Activated CD4-positive, alpha-beta T cell treated with anti-CD3 and anti-CD28 coated beads for 48 hours (primary cell): ENCODE results near the gene NBEAL2.
A peak's percentile ranks its signal among the peaks of the same experiment; 100 is the strongest.

Source experiments
- DNase-seq: peaks from one replicate; pipeline ENCODE4 v3.0.0-alpha.2; 2020

The NBEAL2 gene

GRCh38 chr3:46978985-46979944 lies at the start of gene NBEAL2:
Gene NBEAL2 (plus strand): TSS chr3:46979666. CDS start chr3:46979862, 196 bp downstream.
- DNase-seq: peak; percentile 98

DNA sequence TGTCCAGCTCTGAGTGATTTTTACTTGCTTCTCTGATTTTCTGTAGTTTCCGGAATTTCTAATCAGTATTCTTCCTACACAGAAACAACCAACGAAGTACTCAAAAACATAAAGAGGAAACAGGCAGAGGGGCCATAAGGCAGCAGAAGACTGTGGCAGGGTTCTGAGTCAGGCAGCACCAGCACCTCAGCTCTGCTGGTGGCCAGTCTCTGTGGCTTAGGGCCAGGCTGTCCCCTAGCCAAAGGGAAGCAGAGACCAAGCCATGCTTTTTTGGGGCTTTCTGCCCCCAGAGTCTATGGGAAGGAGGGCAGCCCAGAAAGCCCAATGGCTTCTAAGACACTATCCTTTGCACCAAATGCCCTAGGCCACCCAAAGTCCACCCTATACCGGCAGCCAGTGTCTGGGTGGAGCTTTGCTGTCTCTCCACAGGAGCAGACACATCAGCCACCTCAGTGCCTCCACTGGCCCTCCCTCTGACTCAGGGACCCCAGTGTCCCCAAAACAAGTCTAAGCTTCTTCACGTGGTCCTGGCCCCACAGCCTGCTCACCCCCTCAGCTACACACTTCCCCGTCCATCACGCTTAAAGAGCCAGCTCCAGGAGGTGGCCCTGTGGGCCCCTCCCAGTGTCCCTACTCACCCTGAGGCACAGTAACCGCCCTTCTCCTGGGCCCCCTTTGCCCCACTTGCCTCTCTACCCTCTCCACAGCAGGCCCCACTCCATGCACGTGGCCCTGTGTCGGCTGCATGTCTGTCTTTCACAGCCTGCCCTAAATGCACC lies 49.1 kb upstream of the NBEAL2 start:
- DNase-seq: no peak

DNA sequence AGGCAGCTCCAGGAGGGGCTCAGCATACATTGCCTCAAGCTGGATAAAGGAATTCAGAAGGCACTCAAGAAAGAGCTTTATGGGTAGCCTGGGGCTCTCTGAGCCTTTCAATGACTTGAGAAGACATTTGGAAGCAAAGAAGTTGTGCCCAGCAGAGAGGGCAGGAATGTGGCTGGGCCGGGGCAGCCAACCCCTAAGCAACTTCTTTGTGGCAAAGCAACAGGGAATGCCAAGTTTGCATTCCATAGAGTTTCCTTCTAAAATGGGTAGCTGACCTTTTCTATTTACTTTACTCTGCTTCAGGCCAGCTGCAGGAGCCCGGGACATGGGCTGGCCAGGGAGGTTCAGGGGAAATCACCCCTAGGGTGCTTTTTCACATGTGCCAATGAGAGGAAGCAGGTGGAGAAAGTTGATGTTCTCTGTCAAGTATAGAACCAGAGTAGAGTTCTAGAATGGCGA lies 48.5 kb upstream of the NBEAL2 start:
- DNase-seq: no peak

- no peak for DNase-seq
Measured at GRCh38 chr3:46931631-46932331, 47.7 kb upstream of the NBEAL2 start.

GRCh38 chr3:46932455-46933225 lies 46.8 kb upstream of the NBEAL2 start:
- DNase-seq: no peak

- no peak for DNase-seq
Measured at GRCh38 chr3:46933261-46933660, 46.2 kb upstream of the NBEAL2 start.

- no peak for DNase-seq
Measured at GRCh38 chr3:46934072-46934471, 45.4 kb upstream of the NBEAL2 start.

DNA sequence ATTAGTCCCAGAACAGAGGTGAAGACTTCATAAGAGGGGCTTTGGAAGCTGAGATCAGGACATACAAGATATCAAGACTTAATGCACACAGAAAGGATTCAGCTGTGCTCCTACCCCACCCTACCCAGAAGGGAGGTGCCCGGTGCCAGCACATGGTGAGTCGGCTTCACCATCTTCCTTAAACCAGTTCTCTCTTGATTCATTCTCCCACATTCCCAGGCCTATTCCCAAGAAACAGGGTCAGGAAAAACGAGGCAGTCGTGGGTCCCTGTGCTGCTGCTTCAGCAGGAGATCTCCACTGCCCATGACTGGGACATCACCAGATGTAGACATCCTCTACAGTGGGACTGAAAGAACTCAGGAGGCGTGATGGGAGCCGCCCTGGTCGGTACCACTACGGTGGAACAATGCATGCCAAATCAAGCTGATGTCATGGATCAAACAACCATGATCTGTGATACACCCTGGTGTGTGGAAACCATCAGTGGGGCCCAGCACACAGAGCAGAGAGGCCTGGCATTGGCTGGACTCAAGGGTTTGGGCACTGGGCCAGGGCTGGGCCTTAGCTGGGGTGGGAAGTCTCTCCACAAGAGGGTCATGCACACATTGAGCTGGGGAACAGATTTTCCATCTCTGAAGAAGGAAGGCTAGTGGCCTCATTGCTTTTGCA lies 44.8 kb upstream of the NBEAL2 start:
- DNase-seq: no peak

DNA sequence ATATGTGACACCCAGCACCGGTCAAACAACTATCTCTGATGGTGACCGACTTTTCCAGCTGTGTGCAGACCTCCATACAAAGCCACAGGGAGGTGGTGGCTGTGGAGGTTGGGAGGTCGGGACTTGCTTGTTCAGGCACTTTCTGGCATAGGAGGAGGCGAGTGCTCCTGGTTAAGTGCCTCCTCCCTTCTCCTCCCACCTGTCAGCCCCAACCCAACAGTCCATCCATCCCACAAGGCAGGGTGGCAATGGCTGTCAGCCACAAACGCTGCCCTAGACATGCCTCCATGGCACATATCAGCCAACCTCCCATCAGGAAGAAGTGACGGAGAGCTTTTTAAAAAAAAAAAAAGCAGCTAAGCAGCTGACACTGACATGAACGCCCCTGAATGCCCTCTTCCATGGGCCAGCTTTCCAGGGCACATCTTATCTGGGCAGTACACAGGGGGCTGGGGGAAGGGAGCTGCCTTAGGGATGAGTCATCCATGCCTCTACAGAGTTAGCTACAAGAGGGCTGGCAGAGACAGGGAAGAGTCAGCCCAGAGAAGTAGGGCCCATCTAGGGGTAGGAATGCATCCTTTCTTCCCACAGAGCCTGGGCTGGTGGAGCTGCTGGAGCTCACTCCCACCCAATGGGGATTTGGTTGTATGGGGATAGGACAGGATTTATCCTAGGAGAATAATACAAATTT lies 44.2 kb upstream of the NBEAL2 start:
- no peak for DNase-seq

DNA sequence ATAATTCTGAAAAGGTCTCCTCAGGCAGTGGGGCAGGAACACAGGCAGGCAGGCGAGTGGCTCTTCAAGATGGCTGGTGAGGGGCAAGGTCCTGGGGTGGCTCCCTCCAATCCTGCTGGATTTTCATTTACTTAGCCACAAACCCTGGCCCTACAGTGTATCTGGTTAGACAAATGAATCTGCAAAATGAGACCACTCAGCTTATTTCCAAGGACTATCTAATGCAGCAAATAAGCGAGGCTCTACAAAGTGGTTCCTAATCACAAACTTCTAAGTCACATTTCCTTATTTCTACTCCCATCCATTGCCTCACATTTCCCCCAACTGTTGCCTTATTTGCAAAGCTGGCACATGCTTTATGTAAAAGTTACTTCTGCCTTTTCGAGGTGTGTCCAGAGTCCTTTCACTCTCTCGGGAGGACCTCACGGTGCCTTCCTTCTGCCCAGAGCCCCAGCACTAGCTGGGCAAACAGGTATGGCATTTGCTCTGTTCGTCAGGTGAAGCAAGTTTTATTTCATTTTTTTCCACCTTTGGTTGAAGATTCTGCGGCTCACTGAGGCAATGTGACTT lies 43.4 kb upstream of the NBEAL2 start:
- DNase-seq: no peak

DNA sequence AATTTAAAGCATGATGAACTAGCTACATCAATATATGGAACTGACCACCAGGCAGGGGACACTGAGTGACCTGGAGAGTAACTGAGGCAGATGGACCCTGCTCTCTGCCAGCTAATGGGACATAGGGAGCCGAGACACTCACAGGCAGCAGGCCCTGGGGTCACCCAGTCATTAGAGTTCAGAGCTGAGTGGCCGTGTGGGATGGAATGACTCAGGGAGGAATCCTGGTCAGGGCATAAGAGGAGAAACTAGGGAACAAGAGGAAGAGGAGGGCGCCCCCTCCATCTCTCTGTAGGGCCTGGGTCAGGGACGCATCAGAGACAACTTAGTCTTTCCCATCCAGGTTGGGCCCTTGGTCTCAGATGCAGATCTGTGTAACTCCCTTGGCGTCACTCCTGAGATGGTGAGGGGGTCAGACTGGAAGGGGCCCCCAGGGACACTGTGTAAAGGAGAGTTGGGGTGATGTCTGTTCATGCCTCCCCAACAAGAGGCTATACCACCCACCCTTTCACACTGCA lies 42.7 kb upstream of the NBEAL2 start:
- no peak for DNase-seq

DNA sequence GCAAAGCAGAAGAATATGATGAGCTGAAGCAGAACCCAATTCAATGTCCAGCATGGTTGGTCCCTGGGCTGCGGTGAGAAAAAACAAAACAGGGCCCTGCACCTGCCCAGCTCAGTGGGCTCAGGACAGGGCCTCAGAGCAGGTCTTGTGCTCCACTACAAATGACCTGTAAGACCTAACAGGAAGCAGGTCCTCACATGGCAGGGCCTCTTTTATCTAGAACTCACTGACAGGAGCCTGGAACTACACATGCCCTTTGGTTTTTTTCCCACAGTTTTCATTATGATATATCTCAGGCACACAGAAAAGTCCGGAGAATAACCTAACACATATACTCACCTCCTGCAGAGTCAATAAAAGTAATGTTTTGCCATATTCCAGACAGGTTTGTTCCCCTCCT lies 41.3 kb upstream of the NBEAL2 start:
- DNase-seq: no peak

DNA sequence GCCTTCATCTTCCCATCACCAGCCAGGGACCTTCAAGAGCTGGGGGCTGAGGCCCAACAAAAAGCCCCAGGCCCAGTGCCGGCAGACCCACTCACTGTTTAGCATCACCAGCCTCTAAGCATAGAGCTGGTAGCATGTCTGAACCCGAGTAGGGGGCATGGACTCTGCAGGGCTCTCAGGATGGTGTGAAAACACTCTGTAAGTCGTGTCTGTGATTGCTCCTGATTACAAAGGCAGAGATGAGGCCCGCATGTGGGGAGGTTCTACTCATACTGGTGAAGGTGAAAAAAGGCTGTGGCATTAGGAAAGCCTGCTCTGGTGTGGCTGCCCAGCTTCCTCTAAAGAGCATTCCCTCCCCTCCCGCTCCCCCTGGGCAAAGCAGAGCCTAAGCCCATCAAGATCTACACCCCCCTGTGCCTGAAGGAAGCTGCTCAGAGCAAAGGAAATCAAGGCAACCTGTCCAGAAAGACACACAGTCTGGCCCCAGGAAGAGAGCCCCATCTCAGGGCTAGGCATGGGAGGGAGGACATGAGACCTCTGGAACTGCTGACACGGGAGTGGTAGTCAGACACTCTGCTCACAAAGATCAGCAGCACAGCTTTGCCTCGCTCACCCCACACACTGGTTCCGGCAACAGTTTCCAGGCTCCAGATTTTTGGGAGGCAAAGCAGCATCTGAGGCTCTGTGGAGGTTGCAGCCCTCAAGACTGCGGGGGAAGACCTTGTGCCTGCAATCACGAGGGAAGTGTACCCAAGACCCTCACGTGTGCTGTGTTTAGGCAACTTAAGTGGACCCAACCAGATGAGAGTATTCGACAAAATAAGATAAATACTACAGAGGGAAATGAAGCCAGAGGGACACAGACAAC lies 39.7 kb upstream of the NBEAL2 start:
- no peak for DNase-seq

GRCh38 chr3:46942076-46942475 lies 37.4 kb upstream of the NBEAL2 start:
- no peak for DNase-seq

DNA sequence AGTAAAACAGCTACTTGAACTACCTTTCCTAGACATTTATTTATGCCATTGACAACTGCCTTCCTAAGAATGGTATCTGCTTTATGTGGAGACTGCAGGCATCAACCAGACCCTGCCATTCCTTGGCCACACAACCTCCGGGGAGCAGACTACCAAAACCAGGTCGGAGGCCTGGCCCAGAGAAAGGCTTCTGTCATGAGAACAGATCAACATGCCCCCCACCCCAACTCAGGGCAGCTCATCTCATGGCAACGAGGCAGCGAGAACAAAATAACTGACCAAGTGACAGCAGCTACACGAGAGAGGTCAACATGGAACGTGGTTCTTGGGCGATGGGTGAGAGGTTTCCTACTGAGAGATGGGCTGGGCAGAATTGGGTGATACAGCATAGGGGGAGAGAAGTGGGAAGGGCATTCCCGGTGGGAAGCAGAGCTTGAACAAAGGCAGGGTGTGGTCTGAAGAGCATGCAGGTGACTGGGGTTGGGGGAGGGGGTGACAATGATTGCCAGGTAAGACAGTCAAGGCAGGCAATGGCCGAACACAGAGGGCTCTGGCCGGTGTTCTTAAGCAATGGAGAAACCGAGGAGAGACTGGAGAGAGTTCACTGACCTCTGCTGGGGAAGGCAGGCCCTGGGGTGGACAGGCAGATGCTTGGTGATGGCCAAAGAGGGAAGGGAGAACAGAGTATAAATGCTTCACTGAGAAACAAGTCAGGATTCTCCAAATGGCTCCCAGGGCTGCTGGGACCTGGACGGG lies 36.8 kb upstream of the NBEAL2 start:
- no peak for DNase-seq

GRCh38 chr3:46943237-46944187 lies 36.0 kb upstream of the NBEAL2 start:
- no peak for DNase-seq

GRCh38 chr3:46944191-46944590 lies 35.3 kb upstream of the NBEAL2 start:
- DNase-seq: no peak

- DNase-seq: no peak
Measured at GRCh38 chr3:46946416-46946815, 33.0 kb upstream of the NBEAL2 start.
